HL-60/S4 (cell line): ENCODE results near the gene WNT4.

ENCODE experiments used
- in situ Hi-C: fragments of 300-500 bp; cut with MboI; formaldehyde crosslinking; loops from 2 replicates; pipeline ENCODE4 v1.14.3; 2022; ENCODE audit warnings: low sequenced_read_pairs

The WNT4 gene

DNA sequence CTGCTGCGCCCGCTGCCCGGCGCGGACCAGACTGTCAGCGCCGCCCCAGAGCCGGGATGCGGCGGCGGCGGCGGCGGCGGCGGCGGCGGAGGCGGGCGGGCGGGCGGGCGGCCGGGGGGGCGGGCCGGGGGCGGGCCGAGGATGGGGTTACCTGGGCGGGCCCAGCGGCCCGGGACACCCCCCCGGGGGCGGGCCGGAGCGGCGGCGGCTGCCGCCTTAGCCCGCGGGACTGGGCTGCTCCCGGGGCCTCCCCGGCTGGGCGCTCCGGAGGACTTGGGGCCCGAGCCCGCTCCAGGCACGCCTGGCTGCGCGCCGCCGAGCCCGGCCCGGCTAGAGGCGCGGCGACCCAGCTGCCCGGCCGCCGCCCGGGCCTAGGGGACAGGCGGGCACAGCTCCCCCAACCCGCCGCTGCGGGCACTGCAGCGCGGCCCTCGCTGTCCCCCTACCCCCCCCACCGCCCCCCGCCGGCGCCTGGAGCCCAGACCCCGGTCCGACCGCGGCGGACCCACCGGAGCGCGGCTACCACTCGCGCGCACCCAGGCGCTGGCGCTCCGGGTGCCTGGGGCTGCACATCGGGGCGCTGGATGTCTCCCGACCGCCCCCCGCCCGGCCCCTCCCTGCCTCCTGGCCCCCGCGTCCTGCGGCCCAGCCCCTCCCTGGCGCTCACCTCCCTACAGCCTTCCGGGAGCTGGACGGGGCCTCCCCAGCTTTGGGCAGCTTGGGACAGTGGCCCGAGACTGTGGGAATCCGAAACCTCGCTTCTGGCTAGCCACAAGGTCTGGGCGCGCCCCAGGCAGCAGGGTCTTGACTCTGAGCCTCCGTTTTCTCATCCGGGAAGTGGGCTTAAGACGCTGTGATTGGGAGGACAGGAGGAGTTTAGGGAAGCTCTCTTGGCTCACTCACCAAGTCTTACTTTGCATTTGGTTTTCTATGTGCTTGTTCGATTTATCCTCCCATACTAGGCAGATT lies at the start of gene WNT4:
WNT4 (minus strand) TSS at position 33 of the 969 bp plus-strand sequence. CDS start 175 bp downstream, outside the sequence.
- in situ Hi-C loops: loop anchor here (25.0 kb wide), 1 partner anchor 269 kb away; no protein-coding TSS in a partner anchor

DNA sequence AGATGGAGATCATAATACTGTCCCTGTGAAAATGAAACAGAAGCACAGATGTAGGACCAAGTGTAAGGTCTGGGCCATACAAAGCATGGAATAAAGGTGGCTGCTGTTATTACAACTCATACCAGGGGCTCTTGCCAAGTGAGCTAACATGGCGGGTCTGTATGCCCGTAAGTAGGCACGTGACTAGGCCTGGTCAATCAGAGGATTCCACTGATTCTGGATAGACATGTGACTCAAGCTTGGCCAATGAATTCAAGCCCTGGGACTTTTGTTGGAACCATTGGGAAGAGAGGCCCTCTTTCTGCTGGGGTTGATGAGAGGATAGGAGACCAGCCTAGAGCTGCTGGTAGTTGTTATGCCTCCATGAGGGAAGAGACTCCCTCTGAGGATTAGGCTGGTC lies 47.8 kb upstream of the WNT4 start:
- in situ Hi-C loops: no loop called here

DNA sequence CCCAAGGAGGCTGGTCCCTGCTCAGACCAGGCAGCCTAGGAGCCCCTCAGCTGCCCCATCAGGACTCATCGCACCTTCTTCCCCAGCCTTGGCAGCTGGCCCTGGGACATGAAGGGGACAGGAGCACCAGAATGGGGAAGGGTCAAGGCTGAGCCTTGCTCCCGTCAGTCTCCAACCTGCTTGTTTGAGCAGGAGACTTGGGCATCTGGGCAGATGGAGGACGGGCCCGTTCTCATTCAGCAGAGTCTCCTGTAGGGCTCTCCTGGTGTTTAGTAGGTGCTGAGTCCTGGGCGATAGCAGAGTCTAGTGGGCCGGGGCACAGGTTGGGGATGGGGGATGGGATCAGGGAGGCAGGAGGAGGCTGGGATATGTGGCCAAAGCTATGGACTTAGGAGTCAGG lies 47.4 kb upstream of the WNT4 start:
- in situ Hi-C loops: no loop called here

DNA sequence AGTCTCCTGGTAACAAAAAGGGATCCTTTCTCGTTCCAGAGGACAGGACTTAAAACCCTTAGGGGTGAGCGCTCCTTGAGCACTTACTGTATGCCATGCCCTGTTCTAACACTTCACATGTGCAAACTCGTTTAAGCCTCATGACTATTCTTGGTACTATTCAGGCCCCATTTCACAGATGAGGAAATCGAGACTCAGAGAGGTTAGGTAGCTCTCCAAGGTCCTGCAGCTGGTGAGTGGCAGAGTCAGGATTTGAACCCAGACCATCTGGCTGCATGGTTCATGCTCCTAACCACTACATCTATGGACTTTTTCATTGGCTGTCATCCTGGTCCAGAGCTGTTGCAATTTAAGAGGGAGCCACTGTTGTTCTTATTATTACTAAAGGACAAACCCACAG lies 46.7 kb upstream of the WNT4 start:
- in situ Hi-C loops: no loop called here

DNA sequence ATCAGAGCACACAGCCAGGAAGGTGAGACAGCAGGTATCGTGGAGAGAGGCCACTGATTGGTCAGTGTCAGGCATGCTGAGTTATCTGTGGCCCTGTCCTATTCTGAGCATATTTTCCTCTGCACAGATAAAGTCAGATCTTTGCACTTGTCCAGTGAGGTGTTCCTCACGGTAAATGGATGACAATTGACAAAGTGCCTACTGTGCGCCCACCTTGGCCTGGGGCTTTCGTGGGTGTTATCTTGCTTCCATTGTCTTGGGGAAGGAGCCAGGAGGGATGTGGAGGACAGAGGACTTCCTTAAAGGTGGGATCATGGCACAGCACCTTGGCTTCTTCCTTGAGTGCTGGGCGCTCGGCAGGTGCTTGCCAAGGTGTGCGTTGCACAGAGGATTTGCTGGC lies 46.0 kb upstream of the WNT4 start:
- in situ Hi-C loops: no loop called here

DNA sequence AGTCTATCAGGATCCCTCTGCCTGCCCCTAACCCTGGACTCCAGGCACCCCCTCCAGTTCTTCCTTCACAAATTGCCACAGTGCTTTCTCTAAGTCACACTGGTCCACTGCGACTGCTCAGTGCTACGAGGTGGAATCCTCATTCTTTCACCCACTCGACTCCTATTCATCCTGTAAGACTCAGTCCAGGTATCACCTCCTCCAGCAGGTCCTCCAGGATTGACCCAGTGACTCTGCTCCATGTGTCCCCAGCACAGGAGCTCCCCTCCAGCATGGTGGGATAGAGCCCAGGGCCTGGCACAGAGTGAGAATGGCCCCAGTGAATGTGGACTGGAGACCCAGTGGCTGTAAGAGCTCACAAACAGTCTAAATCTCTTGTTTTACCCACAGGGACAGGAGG lies 45.5 kb upstream of the WNT4 start:
- in situ Hi-C loops: no loop called here

DNA sequence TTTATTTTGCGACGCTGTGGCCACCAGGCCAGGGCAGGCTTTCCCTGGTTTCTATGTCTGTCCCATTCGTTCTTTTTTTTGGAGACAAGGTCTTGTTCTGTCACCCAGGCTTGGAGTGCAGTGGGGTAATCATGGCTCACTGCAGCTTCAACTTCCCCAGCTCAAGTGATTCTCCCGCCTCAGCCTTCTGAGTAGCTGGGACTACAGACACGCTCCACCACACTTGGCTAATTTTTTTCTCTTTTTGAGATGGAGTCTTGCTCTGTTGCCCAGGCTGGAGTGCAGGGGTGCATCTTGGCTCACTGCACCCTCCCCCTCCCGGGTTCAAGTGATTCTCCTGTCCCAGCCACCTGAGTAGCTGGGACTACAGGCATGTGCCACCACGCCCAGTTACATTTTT lies 43.4 kb upstream of the WNT4 start:
- in situ Hi-C loops: no loop called here

DNA sequence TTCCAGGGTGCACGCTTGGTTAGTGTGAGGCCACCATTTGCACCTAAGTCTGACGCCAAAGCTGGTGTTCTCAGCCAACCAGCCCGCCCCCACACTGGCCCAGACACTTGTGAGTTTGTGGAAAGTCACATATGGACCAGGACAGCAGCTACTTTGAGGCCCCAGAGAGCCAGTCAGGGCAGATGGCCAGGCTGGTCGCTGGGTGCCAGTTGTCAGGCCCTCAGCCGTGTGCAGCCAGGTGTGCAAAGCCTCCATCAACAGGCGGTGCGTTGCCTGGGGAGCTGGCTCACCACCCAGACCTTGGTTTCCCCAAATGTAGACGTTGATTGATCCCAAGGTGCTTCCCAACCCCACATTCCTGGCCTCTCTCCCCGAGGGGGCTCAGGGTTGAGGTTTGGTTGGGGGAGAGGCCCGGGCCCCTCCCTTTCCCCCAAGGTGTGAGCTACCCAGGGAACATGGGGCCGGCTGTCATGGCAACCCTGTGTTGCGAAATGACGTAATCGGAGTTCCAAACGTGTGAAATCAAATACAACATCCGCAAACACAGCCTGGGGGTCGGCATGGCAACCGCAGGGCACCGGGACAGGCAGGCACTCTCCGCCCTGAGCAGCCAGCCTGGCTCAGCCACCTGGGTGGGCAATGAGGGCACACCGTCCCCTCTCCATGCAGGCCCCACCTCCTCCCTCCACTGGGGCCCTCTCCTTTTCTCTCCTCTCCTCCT lies 42.2 kb upstream of the WNT4 start:
- in situ Hi-C loops: no loop called here

DNA sequence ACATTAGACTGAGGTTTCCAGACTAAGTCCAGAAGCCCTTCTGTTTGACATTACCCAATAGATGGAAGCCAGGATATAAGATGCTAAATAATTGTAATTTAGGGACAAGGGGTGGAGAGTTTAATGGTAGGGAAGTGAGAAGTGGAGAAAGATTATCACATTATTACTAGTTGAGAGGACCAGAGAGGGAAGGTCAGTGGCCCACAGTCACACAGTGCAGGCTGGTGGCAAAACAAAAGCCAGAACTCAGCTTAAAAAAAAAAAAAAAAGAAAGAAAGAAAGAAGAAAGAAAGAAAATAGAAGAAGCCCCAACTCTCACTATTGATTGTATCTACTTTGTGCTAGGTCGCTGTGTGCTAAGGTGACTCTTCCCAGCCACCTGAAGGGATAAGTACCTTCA lies 41.6 kb upstream of the WNT4 start:
- in situ Hi-C loops: no loop called here

DNA sequence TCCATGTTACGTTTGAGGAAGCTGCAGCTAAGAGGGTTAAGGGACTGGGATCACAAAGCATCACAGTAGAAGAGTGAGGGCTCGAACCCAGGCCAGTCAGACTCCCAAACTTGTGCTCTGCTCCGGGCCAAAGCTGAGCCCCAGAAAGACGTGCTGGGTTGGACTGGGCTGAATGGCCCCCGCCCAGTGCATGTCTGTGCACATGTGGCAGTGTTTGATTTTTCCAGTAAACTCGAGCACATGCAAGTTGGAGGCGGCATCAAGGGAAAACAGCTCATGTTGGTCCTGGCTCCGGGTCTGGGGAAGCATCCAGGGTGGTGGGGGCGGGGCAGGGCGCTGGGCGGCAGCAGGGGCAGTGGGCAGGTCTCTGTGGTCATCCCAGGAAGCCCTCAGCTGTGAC lies 39.8 kb upstream of the WNT4 start:
- in situ Hi-C loops: no loop called here

DNA sequence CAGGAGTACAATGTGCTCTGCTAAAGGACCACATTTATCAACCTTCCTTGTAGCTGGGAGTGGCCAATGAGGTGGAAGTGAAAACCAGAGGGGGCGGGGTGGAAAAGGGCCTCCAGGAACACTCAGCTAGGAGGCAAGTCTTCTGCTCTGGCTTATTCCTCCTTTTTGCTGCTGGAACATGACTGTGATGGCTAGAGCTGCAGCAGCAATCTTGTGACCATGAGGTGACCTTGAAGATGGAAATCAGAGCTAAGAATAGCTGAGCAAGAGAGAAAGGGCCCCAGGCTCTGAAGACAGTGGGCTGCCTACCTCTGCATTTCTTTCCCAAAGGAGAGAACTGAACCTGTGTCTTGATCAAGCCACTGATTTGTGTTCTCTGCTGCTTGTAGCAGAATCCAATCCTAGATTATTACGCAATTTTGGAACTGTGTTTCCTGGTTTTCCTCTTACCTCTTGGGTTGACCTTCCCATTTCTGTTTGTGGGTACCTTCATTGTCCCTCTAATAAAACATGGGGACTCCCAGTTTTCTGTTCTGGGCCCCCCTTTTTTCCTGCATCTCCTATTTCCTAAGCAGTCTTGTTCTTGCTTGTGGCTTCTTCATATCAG lies 36.4 kb upstream of the WNT4 start:
- in situ Hi-C loops: no loop called here

DNA sequence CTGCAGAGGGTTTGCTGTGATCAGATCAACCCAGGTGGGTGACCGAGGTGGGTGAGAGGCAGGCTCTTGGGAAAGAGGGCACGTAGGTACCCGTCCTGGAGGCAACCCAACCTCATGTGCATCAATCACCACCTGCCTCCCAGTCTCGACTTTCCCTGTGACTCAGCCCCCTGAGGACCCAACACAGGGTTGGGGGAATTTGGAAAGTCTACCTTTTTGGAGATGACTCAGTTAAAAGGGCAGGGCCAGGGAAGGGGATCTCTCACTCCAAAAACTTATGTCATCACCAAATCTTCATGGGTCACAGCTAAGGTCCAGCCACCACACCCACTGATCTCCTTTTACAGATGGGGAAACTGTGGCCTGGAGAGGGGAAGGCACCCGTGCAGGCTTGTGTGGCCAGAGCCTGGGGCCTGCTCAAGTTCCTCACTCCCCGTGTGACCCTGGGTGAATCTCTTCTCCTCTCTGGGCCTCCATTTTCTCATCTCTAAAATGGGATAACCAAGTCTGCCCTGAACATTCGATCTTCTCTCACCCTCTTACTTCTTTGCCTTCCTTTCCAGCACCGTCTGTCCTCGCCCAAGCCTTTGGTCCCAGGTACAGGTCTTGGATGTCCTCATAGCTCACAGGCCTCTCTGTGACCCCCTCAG lies 34.6 kb upstream of the WNT4 start:
- in situ Hi-C loops: no loop called here

DNA sequence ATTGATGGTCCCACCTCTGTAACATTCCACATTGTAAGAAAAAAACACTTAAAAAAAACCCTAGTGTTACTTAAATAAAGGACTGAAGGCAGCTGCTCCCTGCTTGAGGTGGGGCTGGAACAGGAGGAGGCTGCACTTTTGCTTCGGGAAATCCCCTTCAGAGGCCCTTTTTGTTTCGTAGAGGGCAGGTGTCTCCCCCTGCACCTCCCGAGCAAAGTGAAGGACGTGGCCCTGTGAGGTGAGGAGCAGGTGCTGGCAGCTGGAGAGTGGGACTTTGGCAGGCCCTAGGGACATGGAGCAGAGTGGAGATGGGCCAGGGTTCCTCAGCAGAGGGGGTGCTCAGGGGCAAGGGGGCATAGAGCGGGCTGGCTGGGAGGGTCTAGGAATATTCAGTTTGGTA lies 33.4 kb upstream of the WNT4 start:
- in situ Hi-C loops: no loop called here

DNA sequence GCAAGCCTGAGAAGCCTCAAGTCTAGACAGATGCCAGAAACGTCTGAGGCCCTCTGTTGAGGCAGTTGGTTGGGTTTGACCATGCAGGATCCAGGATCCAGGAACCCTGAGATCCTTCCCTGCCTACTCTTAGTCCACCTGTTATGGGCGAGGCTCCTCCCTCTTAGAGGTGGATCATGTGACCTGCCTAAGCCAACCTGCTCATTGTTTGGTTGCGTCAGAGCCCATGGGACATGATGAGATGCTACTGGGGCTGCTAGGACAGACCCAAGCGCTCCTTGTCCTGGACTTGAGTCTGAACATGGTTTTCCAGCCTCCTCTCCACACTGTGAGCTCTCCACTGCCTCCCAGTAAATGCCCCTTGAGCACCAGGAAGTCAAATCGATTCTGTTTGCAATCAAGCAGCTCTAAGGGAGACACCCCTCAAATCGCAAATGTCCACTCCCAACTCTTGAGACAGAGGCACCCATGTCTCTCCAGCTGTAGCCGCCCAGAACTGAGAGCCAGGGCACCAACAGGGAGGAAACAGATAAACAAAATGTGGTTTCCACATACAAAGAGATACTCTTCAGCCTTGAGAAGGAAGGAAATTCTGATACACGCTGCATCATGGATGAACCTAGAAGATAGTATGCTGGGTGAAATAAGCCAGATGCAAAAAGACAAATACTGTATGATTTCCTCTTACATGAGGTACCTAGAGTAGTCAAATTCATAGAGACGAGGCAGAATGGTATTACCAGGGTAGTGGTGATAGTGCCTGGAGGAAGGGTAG lies 31.7 kb upstream of the WNT4 start:
- in situ Hi-C loops: no loop called here

DNA sequence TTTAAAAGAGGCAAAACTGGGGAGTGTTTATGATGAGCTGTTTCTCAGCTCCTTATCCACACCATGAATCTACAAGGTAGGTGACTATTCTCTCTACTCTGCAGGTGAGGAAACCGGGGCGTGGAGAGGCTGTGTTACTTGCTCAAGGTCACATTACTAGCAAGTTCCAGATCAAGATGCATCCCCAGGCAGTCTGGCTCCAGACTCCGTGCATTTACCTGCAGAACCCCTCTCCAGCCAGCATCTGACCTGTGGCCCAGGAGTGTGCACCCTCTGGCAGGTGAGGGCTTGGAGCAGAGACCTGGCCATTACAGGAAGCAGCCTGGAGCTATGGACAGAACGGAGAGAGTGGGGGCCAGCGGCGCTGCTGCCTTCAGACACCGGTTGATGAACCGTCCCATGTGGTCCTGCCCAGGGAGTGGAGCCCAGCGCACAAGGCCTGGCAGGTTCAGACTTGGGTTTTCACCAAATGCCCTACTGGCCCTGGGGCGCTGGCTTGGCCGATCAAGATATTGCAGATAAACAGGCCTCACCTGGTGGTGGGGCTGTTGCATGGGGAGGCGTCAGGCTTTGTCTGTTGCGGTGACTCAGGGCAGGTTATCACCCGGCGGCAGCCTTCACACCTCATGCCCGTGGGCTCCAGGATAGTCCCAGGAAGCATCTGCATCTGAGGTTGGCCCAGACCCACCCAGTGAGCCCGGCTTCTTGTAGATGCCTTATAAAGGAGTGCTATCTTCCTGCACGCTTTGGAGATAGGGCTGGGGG lies 29.2 kb upstream of the WNT4 start:
- in situ Hi-C loops: no loop called here

DNA sequence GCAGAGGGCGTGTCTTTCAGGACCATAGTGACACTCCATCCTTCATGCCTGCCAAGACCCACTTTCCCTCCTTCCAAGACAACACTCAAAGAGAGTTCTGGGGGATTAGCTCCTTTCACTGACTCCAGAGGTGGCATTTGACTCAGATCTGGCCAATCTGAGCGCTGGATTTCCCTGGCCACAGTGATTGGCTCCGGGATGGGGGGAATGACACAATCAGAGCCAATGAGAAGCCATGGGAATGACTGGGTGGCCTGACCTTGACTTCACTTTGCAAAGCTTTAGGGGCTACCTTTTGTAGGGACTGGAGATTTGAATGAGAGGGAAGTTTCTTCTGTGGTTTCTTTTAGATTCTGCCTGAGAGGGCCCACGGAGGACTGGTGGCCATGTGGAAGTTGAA lies 26.9 kb upstream of the WNT4 start:
- in situ Hi-C loops: no loop called here

DNA sequence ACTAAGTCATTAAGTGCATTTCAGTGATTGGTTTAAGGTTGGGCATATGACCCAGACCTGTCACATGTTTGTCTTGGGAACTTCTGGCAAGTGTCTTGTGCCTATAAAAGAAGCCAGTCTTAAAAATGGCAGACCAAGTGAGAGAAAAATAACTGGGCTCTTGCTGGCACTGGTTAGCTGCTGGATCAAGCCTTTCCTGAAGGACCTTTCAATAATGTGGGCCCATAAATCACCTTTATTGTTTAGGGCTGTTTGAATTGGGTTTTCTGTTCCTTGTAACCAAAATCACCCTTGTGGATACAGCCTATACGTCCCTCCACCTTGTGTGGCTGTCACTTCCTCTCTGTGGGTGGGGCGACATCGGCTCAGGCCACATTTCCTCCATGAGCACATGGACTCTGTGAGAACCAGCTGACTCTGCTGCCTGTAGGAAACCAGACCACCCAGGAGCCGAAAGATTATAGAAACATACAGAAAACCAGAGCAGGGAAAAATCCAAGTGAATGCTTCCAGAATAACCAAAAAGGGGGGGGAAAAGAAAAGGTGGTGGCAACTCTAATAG lies 25.6 kb upstream of the WNT4 start:
- in situ Hi-C loops: no loop called here

DNA sequence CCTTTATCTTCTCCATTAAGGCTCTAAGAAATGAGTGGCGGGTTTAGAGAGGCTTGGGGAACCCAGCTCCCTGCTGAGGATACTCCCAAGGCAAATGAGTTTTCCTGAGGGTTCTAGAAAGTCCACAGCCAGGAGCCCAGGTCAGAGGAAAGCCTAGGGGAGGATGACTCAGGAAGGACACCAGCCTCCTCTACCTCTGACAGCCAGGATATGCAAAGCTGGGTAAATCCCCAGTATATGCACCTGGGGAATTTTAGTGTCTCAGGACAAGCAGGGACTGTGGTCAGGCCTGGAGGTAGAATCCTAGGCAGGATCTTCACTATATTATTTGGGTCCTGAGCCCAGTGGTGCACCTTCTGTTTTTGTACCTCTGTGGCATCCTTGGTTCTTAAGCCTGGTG lies 23.5 kb upstream of the WNT4 start:
- in situ Hi-C loops: no loop called here
